AML-193 (cell line): ENCODE data around the gene SCNN1B.
"Not testable (repeated sequence)": the region's sequence is repeated elsewhere in the genome, so short reads cannot be mapped to it uniquely, and the experiment has no call there.

Experiments used
- DNase-seq, 2 experiments: peaks; one replicate each; lab custom pipeline; 2025; lab: John Stamatoyannopoulos, UW

The SCNN1B gene

GRCh38 chr16:23302045-23302956, at the start of gene SCNN1B:
Gene SCNN1B (plus strand): TSS chr16:23302302. CDS start chr16:23348600, 46,298 bp downstream.
- no peak for DNase-seq

GRCh38 chr16:23252310-23252709, 49.8 kb upstream of the SCNN1B start:
- no peak for DNase-seq

- DNase-seq, result not testable (repeated sequence)
Observed at GRCh38 chr16:23253650-23254049, 48.5 kb upstream of the SCNN1B start.

- DNase-seq, result no peak
Observed at GRCh38 chr16:23254338-23254737, 47.8 kb upstream of the SCNN1B start.

GRCh38 chr16:23255000-23255399, 47.1 kb upstream of the SCNN1B start:
- DNase-seq, result no peak

GRCh38 chr16:23256440-23256839, 45.7 kb upstream of the SCNN1B start:
- no peak for DNase-seq

GRCh38 chr16:23257682-23258081, 44.4 kb upstream of the SCNN1B start:
- DNase-seq, result no peak

- DNase-seq, result no peak
Observed at GRCh38 chr16:23258919-23259237, 43.2 kb upstream of the SCNN1B start.

- no peak for DNase-seq
Observed at GRCh38 chr16:23267647-23268046, 34.5 kb upstream of the SCNN1B start.

- DNase-seq, result no peak
Observed at GRCh38 chr16:23268561-23268960, 33.5 kb upstream of the SCNN1B start.

GRCh38 chr16:23269248-23269953, 32.7 kb upstream of the SCNN1B start:
- no peak for DNase-seq

GRCh38 chr16:23270654-23271053, 31.4 kb upstream of the SCNN1B start:
- no peak for DNase-seq

- DNase-seq, result no peak
Observed at GRCh38 chr16:23274968-23275367, 27.1 kb upstream of the SCNN1B start.

- no peak for DNase-seq
Observed at GRCh38 chr16:23276821-23277220, 25.3 kb upstream of the SCNN1B start.

- no peak for DNase-seq
Observed at GRCh38 chr16:23278031-23278430, 24.1 kb upstream of the SCNN1B start.

- DNase-seq, result no peak
Observed at GRCh38 chr16:23279721-23280153, 22.4 kb upstream of the SCNN1B start.

- DNase-seq, result no peak
Observed at GRCh38 chr16:23280483-23280967, 21.6 kb upstream of the SCNN1B start.

GRCh38 chr16:23282568-23282967, 19.5 kb upstream of the SCNN1B start:
- DNase-seq, result no peak

- DNase-seq, result no peak
Observed at GRCh38 chr16:23283571-23283970, 18.5 kb upstream of the SCNN1B start.

- DNase-seq, result no peak
Observed at GRCh38 chr16:23284584-23284983, 17.5 kb upstream of the SCNN1B start.

GRCh38 chr16:23286131-23286532, 16.0 kb upstream of the SCNN1B start:
- DNase-seq, result no peak

GRCh38 chr16:23288209-23288608, 13.9 kb upstream of the SCNN1B start:
- no peak for DNase-seq
